OCI-LY7 (cell line): ENCODE results near the gene AVPR2. TPM values are rescaled to one million over a fixed set of nuclear protein-coding genes. Genes with fewer than 3 reads are reported as not detected.
A peak's percentile ranks its signal among the peaks of the same experiment; 100 is the strongest.

Experiments
- BruUV-seq: library from RNA; stranded (reverse); fragments of 400-500 nt; replicated peaks from 2 replicates; lab custom pipeline; 2021; lab: Mats Ljungman, UMichigan
- CTCF ChIA-PET: fragments of 300-600 bp; sonication (Branson Sonifier 250); formaldehyde crosslinking; loops from one replicate; lab custom pipeline; 2022; ENCODE audit warnings: antibody characterized with exemption; ENCODE audit not compliant: unreplicated experiment; lab: Charles Lee
- POLR2A ChIA-PET: fragments of 300-600 bp; sonication (Branson Sonifier 250); formaldehyde crosslinking; loops from one replicate; lab custom pipeline; 2022; ENCODE audit warnings: antibody characterized with exemption; lab: Charles Lee
- DNase-seq: peaks from one replicate; pipeline ENCODE4 v3.0.0-alpha.2; 2015; ENCODE audit warnings: low spot score
- H2AFZ ChIP-seq: fragments of 200-600 bp; sonication (generic), shearing (Covaris generic); 2 replicates; pipeline ENCODE4 v1.6.1; 2014; ENCODE audit warnings: mild to moderate bottlenecking, antibody characterized with exemption, low read length, moderate library complexity
- H3K27ac ChIP-seq: fragments of 200-600 bp; sonication (generic); 2 replicates; pipeline ENCODE4 v1.5.1; 2014; ENCODE audit warnings: mixed run types, low read depth, mild to moderate bottlenecking, moderate library complexity, low read length, inconsistent platforms; ENCODE audit not compliant: poor library complexity, severe bottlenecking
- H3K36me3 ChIP-seq: fragments of 200-600 bp; sonication (generic); 2 replicates; pipeline ENCODE4 v1.6.1; 2014; ENCODE audit warnings: mild to moderate bottlenecking, antibody characterized with exemption, low read length, moderate library complexity, mixed read lengths; ENCODE audit not compliant: insufficient read depth
- H3K4me1 ChIP-seq: fragments of 200-600 bp; sonication (generic); 2 replicates; pipeline ENCODE4 v1.5.1; 2014; ENCODE audit warnings: mild to moderate bottlenecking, low read length; ENCODE audit not compliant: insufficient read depth, poor library complexity, severe bottlenecking
- H3K4me2 ChIP-seq: fragments of 200-600 bp; sonication (generic); 2 replicates; pipeline ENCODE4 v1.6.1; 2014; ENCODE audit warnings: mild to moderate bottlenecking, low read length
- H3K4me3 ChIP-seq: fragments of 200-600 bp; sonication (generic); 2 replicates; pipeline ENCODE4 v1.5.1; 2014; ENCODE audit warnings: mild to moderate bottlenecking, low read depth, low read length; ENCODE audit not compliant: poor library complexity, severe bottlenecking
- H3K79me2 ChIP-seq: fragments of 200-600 bp; sonication (generic); 2 replicates; pipeline ENCODE4 v1.6.1; 2016; ENCODE audit warnings: low read depth, mild to moderate bottlenecking, low read length, moderate library complexity, mixed read lengths; ENCODE audit not compliant: insufficient read depth
- H3K9me2 ChIP-seq: fragments of 200-600 bp; sonication (generic); 2 replicates; pipeline ENCODE4 v1.6.1; 2016; ENCODE audit warnings: mild to moderate bottlenecking, low read length, mixed read lengths; ENCODE audit not compliant: insufficient read depth
- H3K9me3 ChIP-seq: fragments of 200-600 bp; sonication (generic); 2 replicates; pipeline ENCODE4 v1.6.1; 2014; ENCODE audit warnings: mild to moderate bottlenecking, mixed run types, low read length, mixed read lengths
- H4K20me1 ChIP-seq: fragments of 200-600 bp; sonication (generic); 2 replicates; pipeline ENCODE4 v1.6.1; 2014; ENCODE audit warnings: mild to moderate bottlenecking, antibody characterized with exemption, low read length, moderate library complexity, mixed read lengths; ENCODE audit not compliant: insufficient read depth
- EZH2phosphoT487 ChIP-seq: fragments of 200-600 bp; sonication (generic); IDR thresholded peaks from 2 replicates; pipeline ENCODE4 v1.6.1; 2018; ENCODE audit warnings: low read depth, borderline replicate concordance, mild to moderate bottlenecking, mixed run types, antibody characterized with exemption, low read length, moderate library complexity, mixed read lengths
- intact Hi-C: fragments of 100-400 bp; cut with micrococcal nuclease; formaldehyde crosslinking; loops from one replicate; pipeline ENCODE4 v1.10.0; 2022; ENCODE audit not compliant: unreplicated experiment
- total RNA-seq, 2 experiments: library from RNA; depleted of rRNA in 1 of 2; stranded (reverse); fragments of >200 nt in 1 of 2; shearing (Covaris generic) in 1 of 2; gene quantifications; 2 replicates each; pipeline ENCODE4 v1.2.3, GENCODE V29; 2014 to 2022
- TF ChIP-seq, protein P1 (sequence below): fragments of 200-600 bp; sonication (generic); conservative IDR thresholded peaks from 2 replicates; pipeline ENCODE4 v1.5.1; 2014; ENCODE audit warnings: mild to moderate bottlenecking, antibody characterized with exemption, low read length, moderate library complexity, mixed read lengths

Gene AVPR2
- total RNA-seq, 2 experiments from 2014 or later = 0.09 TPM; not detected in 1

- H3K4me1 ChIP-seq = peaks cover 22% of the 10 kb centered on the region
- DNase-seq = no peak
- H3K4me2 ChIP-seq = no peak overlapping the region
- peaks cover 10% of the 10 kb centered on the region; the same call in 1 of the 2 replicates for H3K79me2 ChIP-seq
- no TSS peak for BruUV-seq
- peaks cover 32% of the 10 kb centered on the region for H3K36me3 ChIP-seq
- no peaks in the 10 kb centered on the region for H3K9me2 ChIP-seq
- no peak overlapping the region for H2AFZ ChIP-seq
- H3K27ac ChIP-seq = no peak overlapping the region
- intact Hi-C loops = no loop called here
- H3K4me3 ChIP-seq = no peak overlapping the region
- TF ChIP-seq EZH2phosphoT487 = no peak
- H3K9me3 ChIP-seq = no peaks in the 10 kb centered on the region
- H4K20me1 ChIP-seq = no peaks in the 10 kb centered on the region
- CTCF ChIA-PET = no interaction called here
- POLR2A ChIA-PET = no interaction called here
Observed at GRCh38 chrX:153931748-153932147, 27.3 kb downstream of the AVPR2 start.

DNA sequence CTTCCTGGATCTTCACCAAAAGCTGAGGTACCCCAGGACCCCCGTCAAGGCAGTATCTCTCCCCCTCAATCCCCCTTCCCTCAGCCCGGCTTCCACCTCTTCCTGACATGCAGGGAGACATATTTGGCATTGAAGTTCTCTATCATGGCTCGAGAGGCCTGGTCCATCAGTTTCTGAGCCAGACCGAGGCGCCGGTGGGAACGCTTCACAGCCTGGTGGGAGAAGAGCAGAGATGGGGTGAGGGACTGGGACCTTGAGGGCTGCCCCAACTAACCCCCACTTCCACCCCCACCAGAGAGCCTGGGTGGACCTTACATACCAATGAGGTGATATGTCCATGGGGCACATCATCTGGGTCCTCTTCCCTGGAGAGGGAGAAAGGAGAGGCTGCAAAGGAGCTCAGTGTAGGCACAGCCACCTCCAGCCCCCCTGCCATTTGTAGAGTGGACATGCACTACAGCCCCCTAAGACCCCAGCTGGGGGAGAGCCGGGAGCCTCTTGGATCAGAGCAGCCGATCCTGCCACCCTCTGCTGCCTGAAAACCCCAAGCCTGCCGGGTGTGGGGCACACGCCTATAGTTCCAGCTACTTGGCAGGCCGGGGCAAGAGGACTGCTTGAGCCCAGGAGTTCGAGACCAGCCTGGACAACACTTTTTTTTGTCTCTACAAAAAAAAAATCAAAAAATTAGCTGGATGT lies 27.9 kb downstream of the AVPR2 start:
- ChIA-PET POLR2A (no interaction called here), CTCF (no interaction called here)
- H3K9me3 ChIP-seq = no peaks in the 10 kb centered on the region
- no peak overlapping the region for H3K27ac ChIP-seq
- no peak for DNase-seq
- no peak overlapping the region for H3K4me2 ChIP-seq
- TF ChIP-seq EZH2phosphoT487 = no peak
- TF ChIP-seq, protein P1, sequence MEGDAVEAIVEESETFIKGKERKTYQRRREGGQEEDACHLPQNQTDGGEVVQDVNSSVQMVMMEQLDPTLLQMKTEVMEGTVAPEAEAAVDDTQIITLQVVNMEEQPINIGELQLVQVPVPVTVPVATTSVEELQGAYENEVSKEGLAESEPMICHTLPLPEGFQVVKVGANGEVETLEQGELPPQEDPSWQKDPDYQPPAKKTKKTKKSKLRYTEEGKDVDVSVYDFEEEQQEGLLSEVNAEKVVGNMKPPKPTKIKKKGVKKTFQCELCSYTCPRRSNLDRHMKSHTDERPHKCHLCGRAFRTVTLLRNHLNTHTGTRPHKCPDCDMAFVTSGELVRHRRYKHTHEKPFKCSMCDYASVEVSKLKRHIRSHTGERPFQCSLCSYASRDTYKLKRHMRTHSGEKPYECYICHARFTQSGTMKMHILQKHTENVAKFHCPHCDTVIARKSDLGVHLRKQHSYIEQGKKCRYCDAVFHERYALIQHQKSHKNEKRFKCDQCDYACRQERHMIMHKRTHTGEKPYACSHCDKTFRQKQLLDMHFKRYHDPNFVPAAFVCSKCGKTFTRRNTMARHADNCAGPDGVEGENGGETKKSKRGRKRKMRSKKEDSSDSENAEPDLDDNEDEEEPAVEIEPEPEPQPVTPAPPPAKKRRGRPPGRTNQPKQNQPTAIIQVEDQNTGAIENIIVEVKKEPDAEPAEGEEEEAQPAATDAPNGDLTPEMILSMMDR = no peak
- no TSS peak for BruUV-seq
- no peaks in the 10 kb centered on the region for H3K9me2 ChIP-seq
- peaks cover 10% of the 10 kb centered on the region; the same call in 1 of the 2 replicates for H3K79me2 ChIP-seq
- intact Hi-C loops = no loop called here
- no peak overlapping the region for H3K4me3 ChIP-seq
- H2AFZ ChIP-seq = no peak overlapping the region
- no peaks in the 10 kb centered on the region for H4K20me1 ChIP-seq
- peaks cover 32% of the 10 kb centered on the region for H3K36me3 ChIP-seq
- H3K4me1 ChIP-seq = peaks cover 22% of the 10 kb centered on the region

DNA sequence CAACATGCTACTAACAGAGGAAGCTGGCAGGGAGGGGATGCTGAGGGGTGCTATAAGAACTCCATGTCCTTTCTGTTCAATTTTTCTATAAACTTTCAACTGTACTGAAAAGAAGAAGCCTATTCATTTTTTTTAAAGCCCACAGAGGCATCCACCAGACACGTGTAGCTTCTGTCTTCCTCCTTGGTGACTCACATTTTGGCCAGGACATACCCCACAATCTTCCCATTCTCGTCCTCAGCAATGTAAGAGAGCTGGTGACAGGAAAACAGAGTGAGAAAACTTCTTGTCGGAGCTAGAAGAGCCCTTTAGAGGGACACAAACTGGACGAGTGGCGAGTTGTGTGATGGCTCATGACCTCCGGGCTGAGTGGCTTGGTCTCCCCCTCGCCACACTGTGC lies 29.3 kb downstream of the AVPR2 start:
- peaks cover 10% of the 10 kb centered on the region; the same call in 1 of the 2 replicates for H3K79me2 ChIP-seq
- ChIA-PET POLR2A (interaction anchor here (1.4 to 2.6 kb wide), 2 partner anchors 9 to 38 kb away, joined by 3 to 13 read pairs; partner anchors contain the start of gene HCFC1), CTCF (interaction anchor here (0.6 kb wide), 1 partner anchor 9 kb away, joined by 3 read pairs; no protein-coding TSS in a partner anchor)
- no peaks in the 10 kb centered on the region for H3K9me3 ChIP-seq
- H4K20me1 ChIP-seq = no peaks in the 10 kb centered on the region
- TF ChIP-seq, protein P1 = no peak
- TF ChIP-seq EZH2phosphoT487 = no peak
- intact Hi-C loops = no loop called here
- H3K9me2 ChIP-seq = no peaks in the 10 kb centered on the region
- no peak overlapping the region for H2AFZ ChIP-seq
- DNase-seq = no peak
- peak overlapping the region; percentile 62 for H3K27ac ChIP-seq
- peak overlapping the region; percentile 87 for H3K4me3 ChIP-seq
- peaks cover 32% of the 10 kb centered on the region for H3K36me3 ChIP-seq
- H3K4me1 ChIP-seq = peaks cover 22% of the 10 kb centered on the region
- BruUV-seq = TSS peak; percentile 48
- peak overlapping the region; percentile 83 for H3K4me2 ChIP-seq
